Stimulated activated CD4-positive, alpha-beta T cell treated with anti-CD3 and anti-CD28 coated beads, Interleukin-4, amount 100 ng/mL, for 48 hours (primary cell): ENCODE results near the gene AHCYL1.
A peak's percentile ranks its signal among the peaks of the same experiment; 100 is the strongest.

Experiments used
- DNase-seq, 2 donors: peaks; one replicate each; pipeline ENCODE4 v3.0.0-alpha.2; 2020; ENCODE audit warnings: low read depth in 2 of 2

The AHCYL1 gene

GRCh38 chr1:110035236-110035752 is 50.7 kb downstream of the AHCYL1 start:
- DNase-seq = no peak

- DNase-seq = no peak
Measured at GRCh38 chr1:110038271-110038670, 53.7 kb downstream of the AHCYL1 start.

GRCh38 chr1:110039641-110040040 is 55.1 kb downstream of the AHCYL1 start:
- no peak for DNase-seq

GRCh38 chr1:110040548-110040947 is 56.0 kb downstream of the AHCYL1 start:
- peak in 1 of 2 donors; percentile 11 for DNase-seq

GRCh38 chr1:110043016-110043415 is 58.5 kb downstream of the AHCYL1 start:
- no peak for DNase-seq

GRCh38 chr1:110047463-110047862 is 62.9 kb downstream of the AHCYL1 start:
- no peak for DNase-seq

GRCh38 chr1:110048240-110048639 is 63.7 kb downstream of the AHCYL1 start:
- no peak for DNase-seq

GRCh38 chr1:110048923-110049601 is 64.5 kb downstream of the AHCYL1 start:
- DNase-seq = no peak

- no peak for DNase-seq
Measured at GRCh38 chr1:110049801-110050601, 65.4 kb downstream of the AHCYL1 start.

- no peak for DNase-seq
Measured at GRCh38 chr1:110050602-110051261, 66.2 kb downstream of the AHCYL1 start.

- no peak for DNase-seq
Measured at GRCh38 chr1:110051262-110051648, 66.7 kb downstream of the AHCYL1 start.

GRCh38 chr1:110053552-110054428 is 69.2 kb downstream of the AHCYL1 start:
- DNase-seq = peak; percentile 55 to 73

- DNase-seq = no peak
Measured at GRCh38 chr1:110055493-110056284, 71.1 kb downstream of the AHCYL1 start.

- DNase-seq = no peak
Measured at GRCh38 chr1:110056285-110056683, 71.7 kb downstream of the AHCYL1 start.

GRCh38 chr1:110056776-110057175 is 72.2 kb downstream of the AHCYL1 start:
- no peak for DNase-seq

GRCh38 chr1:110057963-110058518 is 73.5 kb downstream of the AHCYL1 start:
- no peak for DNase-seq

GRCh38 chr1:110058591-110058990 is 74.0 kb downstream of the AHCYL1 start:
- no peak for DNase-seq

- DNase-seq = no peak
Measured at GRCh38 chr1:110059133-110059863, 74.7 kb downstream of the AHCYL1 start.

- peak; percentile 76 to 87 for DNase-seq
Measured at GRCh38 chr1:110060034-110060661, 75.6 kb downstream of the AHCYL1 start.
